Transverse colon (tissue), 4 donors: Measurements from ENCODE around the gene FAM120B. TPM values are rescaled to one million over a fixed set of nuclear protein-coding genes. Genes with fewer than 3 reads are reported as not detected.
"Not testable (repeated sequence)": the region's sequence is repeated elsewhere in the genome, so short reads cannot be mapped to it uniquely, and the experiment has no call there.

Experiments
- DNase-seq: peaks from one replicate; pipeline ENCODE4 v3.0.0-alpha.2; 2019
- H3K27ac ChIP-seq, 4 donors: fragments of 200-600 bp; sonication (generic); 2 replicates each; pipeline ENCODE4 v1.5.1; 2016 to 2018; ENCODE audit warnings: inconsistent platforms in 4 of 4
- H3K27me3 ChIP-seq: fragments of 200-600 bp; sonication (generic); 2 replicates; pipeline ENCODE4 v1.5.1; 2017; ENCODE audit warnings: inconsistent platforms
- H3K36me3 ChIP-seq, 4 donors: fragments of 200-600 bp; sonication (generic); 2 replicates each; pipeline ENCODE4 v1.5.1; 2017 to 2019; ENCODE audit warnings: inconsistent platforms in 4 of 4
- H3K4me1 ChIP-seq, 4 donors: fragments of 200-600 bp; sonication (generic); 2 replicates each; pipeline ENCODE4 v1.5.1; 2017 to 2020; ENCODE audit warnings: inconsistent platforms in 4 of 4
- H3K4me3 ChIP-seq, 4 donors: fragments of 200-600 bp; sonication (generic); 1 replicate in 1 of 4; 2 replicates in 3 of 4; pipeline versions ENCODE4 v1.5.1 to v1.6.1; 2017 to 2019; ENCODE audit warnings: inconsistent platforms in 4 of 4
- H3K9me3 ChIP-seq, 2 donors: fragments of 200-600 bp; sonication (generic); 2 replicates each; pipeline ENCODE4 v1.5.1; 2017 to 2019; ENCODE audit warnings: inconsistent platforms in 2 of 2
- EP300 ChIP-seq: sonication (generic); formaldehyde crosslinking; IDR thresholded peaks from one replicate; pipeline ENCODE4 v1.6.1; 2017; ENCODE audit warnings: antibody characterized with exemption, low read depth
- POLR2A ChIP-seq: fragments of 450-650 bp; IDR thresholded peaks from one replicate; pipeline ENCODE4 v1.6.1; 2016; ENCODE audit warnings: antibody characterized with exemption, mild to moderate bottlenecking, moderate library complexity
- POLR2AphosphoS5 ChIP-seq, 3 donors: sonication (generic); formaldehyde crosslinking; IDR thresholded peaks; one replicate each; pipeline ENCODE4 v1.6.1; 2016; ENCODE audit warnings: antibody characterized with exemption in 3 of 3
- WGBS, 2 donors: methylation state at CpG; one replicate each; pipeline ENCODE4 v1.1.5; 2018; ENCODE audit warnings: low coverage in 1 of 2; 5-methylcytosine and 5-hydroxymethylcytosine counted together
- in situ Hi-C, 4 donors: fragments of 200-750 bp; cut with MboI; loops; one replicate each; pipeline versions ENCODE4 v1.15.0 to v1.15.1; 2017; ENCODE audit warnings: low sequenced_read_pairs in 3 of 4, low pct_ligation_motif_present in 1 of 4, low pct_unique_long_range_greater_than_20kb in 1 of 4
- intact Hi-C: fragments of 100-400 bp; cut with DNase I; formaldehyde crosslinking; loops from one replicate; pipeline ENCODE4 v1.15.1; 2023; ENCODE audit warnings: low total_unique reads
- total RNA-seq, 4 donors: library from RNA; depleted of rRNA; stranded (reverse); fragments of >200 nt; gene quantifications; one replicate each; pipeline ENCODE4 v1.1.0, GENCODE V29; 2016
- TF ChIP-seq, protein P1 (sequence below), 5 experiments: fragments of 200-600 bp in 3 of 5; fragments of 450-650 bp in 2 of 5; sonication (generic) in 3 of 5; IDR thresholded peaks; 1 replicate in 2 of 5; 2 replicates in 3 of 5; pipeline ENCODE4 v1.5.1; 2016 to 2017; ENCODE audit warnings: antibody characterized with exemption in 5 of 5, inconsistent platforms in 3 of 5, mild to moderate bottlenecking in 2 of 5, moderate library complexity in 1 of 5

The FAM120B gene
- total RNA-seq, 4 donors from 2014 or later, result 24.7 to 35.9 (median 26.7) TPM

DNA sequence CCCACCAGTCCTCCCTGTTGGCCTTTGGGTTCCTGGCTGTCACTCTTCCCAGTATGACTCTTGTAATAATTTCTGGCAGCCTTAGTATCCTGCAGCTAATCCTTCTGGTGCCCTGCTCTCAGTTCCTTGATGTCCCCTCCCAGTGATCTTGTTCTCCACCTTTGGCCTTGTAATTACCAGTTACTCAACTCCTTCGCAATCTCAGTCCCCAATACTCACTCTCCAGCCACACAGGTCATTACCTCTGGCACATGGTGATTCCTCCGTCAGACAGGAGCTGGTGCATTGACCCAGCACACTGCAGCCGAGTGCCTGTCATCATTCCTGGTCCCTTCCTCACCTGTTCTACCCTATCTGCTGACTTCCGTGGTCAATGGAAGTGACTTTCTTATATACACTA is 101.4 kb downstream of the FAM120B start:
- Histone ChIP-seq H3K4me3 (no peak overlapping the region), H3K4me1 (no peaks in the 10 kb centered on the region)
- in situ Hi-C loops, result no loop called here

DNA sequence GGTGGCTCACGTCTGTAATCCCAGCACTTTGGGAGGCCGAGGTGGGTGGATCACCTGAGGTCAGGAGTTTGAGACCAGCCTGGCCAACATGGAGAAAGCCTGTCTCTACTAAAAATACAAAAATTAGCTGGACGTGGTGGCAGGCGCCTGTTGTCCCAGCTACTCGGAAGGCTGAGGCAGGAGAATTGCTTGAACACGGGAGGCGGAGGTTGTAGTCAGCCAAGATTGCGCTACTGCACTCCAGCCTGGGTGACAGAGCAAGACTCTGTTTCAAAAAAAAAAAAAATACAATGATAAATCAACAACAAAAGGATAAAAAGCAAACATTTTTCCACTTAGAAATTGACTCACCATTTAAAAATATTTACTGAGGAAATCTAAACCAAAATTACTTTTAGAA is 103.2 kb downstream of the FAM120B start:
- H3K27me3 ChIP-seq, H3K4me1 ChIP-seq, H3K9me3 ChIP-seq, H3K27ac ChIP-seq, intact Hi-C loops, DNase-seq, in situ Hi-C loops, H3K4me3 ChIP-seq: not testable (repeated sequence)
- peaks cover 0 to 18% (median 5%) of the 10 kb centered on the region in 4 donors for H3K36me3 ChIP-seq
- 95% methylated on average over 3 to 8 of the region's 8 CpGs for WGBS, 2 donors

More for the DNA sequence above, 101.4 kb downstream of the FAM120B start:
- 94% methylated on average over 4 of the region's 4 CpGs; no CpG with 5 or more reads in 1 of the 2 donors for WGBS, 2 donors
- Histone ChIP-seq H3K27me3 (no peaks in the 10 kb centered on the region), H3K9me3 (no peaks in the 10 kb centered on the region), H3K27ac (no peak overlapping the region), H3K36me3 (peaks cover 0 to 21% (median 5%) of the 10 kb centered on the region in 4 donors)
- no peak for DNase-seq
- TF ChIP-seq POLR2A (no peak), EP300 (no peak), POLR2AphosphoS5 (IDR thresholded peaks at IDR 0.05) (no peak)
- TF ChIP-seq, protein P1, sequence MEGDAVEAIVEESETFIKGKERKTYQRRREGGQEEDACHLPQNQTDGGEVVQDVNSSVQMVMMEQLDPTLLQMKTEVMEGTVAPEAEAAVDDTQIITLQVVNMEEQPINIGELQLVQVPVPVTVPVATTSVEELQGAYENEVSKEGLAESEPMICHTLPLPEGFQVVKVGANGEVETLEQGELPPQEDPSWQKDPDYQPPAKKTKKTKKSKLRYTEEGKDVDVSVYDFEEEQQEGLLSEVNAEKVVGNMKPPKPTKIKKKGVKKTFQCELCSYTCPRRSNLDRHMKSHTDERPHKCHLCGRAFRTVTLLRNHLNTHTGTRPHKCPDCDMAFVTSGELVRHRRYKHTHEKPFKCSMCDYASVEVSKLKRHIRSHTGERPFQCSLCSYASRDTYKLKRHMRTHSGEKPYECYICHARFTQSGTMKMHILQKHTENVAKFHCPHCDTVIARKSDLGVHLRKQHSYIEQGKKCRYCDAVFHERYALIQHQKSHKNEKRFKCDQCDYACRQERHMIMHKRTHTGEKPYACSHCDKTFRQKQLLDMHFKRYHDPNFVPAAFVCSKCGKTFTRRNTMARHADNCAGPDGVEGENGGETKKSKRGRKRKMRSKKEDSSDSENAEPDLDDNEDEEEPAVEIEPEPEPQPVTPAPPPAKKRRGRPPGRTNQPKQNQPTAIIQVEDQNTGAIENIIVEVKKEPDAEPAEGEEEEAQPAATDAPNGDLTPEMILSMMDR (IDR thresholded peaks at IDR 0.05), result no peak
- intact Hi-C loops, result no loop called here

DNA sequence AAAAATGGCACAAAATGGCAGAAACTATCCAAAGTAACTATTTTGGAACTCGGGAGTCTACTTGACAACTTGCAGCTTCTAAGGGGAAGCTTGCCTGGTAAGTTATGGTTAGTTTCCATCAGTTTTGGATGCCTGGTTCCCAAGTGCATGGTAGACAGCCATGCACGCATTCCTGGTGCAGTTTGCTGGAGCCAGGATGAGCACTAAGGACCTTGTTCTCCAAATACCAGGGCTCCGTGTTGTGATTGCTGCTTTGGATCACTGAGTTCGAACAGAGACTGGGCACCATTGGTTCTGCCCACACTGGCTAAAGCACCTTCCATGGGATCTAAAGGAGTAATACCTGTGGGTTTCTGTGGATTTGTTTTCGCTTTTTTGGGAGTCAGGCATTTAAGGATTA is 103.7 kb downstream of the FAM120B start:
- Histone ChIP-seq H3K4me3 (no peak overlapping the region), H3K27ac (no peak overlapping the region), H3K4me1 (no peaks in the 10 kb centered on the region), H3K27me3 (no peaks in the 10 kb centered on the region), H3K9me3 (no peaks in the 10 kb centered on the region), H3K36me3 (peaks cover 0 to 13% (median 4%) of the 10 kb centered on the region in 4 donors)
- 80 to 93% methylated on average over 1 to 5 of the region's 5 CpGs for WGBS, 2 donors
- intact Hi-C loops (no loop called here), in situ Hi-C loops (no loop called here)
- DNase-seq, result no peak
- no peak for TF ChIP-seq EP300
- no peak for TF ChIP-seq POLR2A
- TF ChIP-seq, protein P1 (IDR thresholded peaks at IDR 0.05), result no peak
- TF ChIP-seq POLR2AphosphoS5 (IDR thresholded peaks at IDR 0.05), result no peak

- WGBS, 2 donors, result 86% methylated on average over 4 of the region's 4 CpGs; no CpG with 5 or more reads in 1 of the 2 donors
- Histone ChIP-seq H3K27ac (no peak overlapping the region), H3K4me3 (no peak overlapping the region), H3K27me3 (no peaks in the 10 kb centered on the region), H3K36me3 (no peaks in the 10 kb centered on the region), H3K4me1 (no peaks in the 10 kb centered on the region), H3K9me3 (no peaks in the 10 kb centered on the region)
- intact Hi-C loops (no loop called here), in situ Hi-C loops (no loop called here)
- DNase-seq, result no peak
- TF ChIP-seq, protein P1 (IDR thresholded peaks at IDR 0.05), result no peak
- TF ChIP-seq POLR2A (no peak), EP300 (no peak), POLR2AphosphoS5 (IDR thresholded peaks at IDR 0.05) (no peak)
Observed at GRCh38 chr6:170415318-170415717, 108.8 kb downstream of the FAM120B start.

DNA sequence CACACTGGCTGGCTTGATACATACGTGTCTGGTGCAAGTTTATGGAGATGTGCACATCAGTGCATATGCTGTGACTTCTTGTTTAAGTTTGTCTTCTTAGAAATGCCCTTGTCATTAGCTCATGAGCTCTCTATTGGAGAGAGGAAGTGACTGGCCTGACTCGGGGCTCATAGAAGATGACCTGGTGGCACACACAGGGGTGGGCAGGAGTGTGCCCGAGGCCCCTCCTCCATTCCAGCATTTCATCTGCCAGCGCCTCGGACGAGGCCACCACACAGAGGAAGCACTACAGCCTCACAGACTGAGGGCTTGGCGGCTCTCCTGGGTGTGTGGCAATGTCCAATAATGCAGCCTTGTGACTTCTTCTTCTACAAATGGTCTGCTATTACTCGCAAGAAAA is 109.7 kb downstream of the FAM120B start:
- Histone ChIP-seq H3K4me3 (no peak overlapping the region), H3K4me1 (no peaks in the 10 kb centered on the region), H3K36me3 (no peaks in the 10 kb centered on the region), H3K27ac (no peak overlapping the region), H3K27me3 (no peaks in the 10 kb centered on the region), H3K9me3 (no peaks in the 10 kb centered on the region)
- TF ChIP-seq POLR2A, result no peak
- no peak for TF ChIP-seq POLR2AphosphoS5 (IDR thresholded peaks at IDR 0.05)
- TF ChIP-seq, protein P1 (IDR thresholded peaks at IDR 0.05), result no peak
- no peak for TF ChIP-seq EP300
- DNase-seq, result no peak
- 60 to 78% methylated on average over 1 to 8 of the region's 8 CpGs for WGBS, 2 donors
- intact Hi-C loops, result no loop called here
- in situ Hi-C loops, result no loop called here
